NCI-H345 treated with DMSO at 0.1 percent for 48 hours (cell line): ENCODE measurements around the gene PLA2G3.

ENCODE experiments used
- DNase-seq: peaks from one replicate; lab custom pipeline; 2025; ENCODE audit not compliant: unreplicated experiment; lab: John Stamatoyannopoulos, UW

The PLA2G3 gene

DNA sequence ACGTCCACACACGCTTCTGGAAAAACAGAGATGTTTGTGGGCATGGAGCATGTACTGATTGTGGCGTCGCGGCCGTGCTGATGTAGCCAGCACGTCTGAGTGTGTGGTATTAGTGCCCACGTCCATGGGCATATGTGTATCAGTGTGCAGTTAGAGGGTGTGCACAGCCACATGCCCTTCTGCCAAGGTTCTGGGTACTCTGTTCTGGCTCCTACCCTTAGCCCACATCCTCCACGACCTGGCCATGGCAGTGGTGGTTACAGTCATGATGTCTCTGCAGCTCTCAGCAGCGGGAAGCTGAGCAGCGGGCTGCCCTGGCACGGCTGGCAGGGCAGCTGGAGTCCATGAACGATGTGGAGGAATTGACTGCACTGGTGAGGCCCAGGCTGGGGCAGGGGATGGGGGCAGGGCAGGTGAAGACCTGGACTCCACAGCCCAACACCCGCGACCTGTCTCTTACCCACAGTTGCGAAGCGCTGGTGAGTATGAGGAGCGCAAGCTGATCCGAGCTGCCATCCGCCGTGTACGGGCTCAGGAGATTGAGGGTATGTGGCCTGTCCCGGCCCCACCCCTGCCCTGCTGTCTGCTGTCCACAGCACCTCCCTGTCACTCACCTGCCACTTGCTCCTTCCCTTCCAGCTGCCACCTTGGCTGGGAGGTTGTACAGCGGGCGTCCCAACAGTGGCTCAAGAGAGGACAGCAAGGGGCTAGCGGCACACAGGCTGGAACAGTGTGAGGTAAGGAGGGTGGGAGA is 51.9 kb downstream of the PLA2G3 start:
- no peak for DNase-seq

GRCh38 chr22:31087744-31088215 is 52.5 kb downstream of the PLA2G3 start:
- no peak for DNase-seq

GRCh38 chr22:31086703-31087330 is 53.5 kb downstream of the PLA2G3 start:
- DNase-seq, result no peak

DNA sequence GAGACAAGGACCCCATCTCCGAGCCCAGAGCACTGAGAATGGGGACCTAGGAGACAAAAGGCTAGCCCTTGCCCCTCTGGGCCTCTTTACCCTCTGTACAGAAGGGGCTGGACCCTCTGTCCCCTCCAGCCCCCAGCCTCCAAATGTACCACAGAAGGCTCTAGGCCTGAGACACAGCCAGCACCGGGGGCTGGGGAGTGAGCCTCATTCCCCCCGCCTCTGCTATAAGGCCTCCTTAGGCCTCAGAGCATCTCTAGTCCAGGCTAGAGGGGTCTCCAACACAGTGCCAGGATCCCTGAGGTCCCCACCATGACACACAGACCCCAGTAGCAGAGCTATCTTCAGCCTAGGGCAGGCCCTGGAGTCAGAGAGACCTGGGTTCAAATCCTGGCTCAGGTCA is 54.4 kb downstream of the PLA2G3 start:
- DNase-seq, result no peak

GRCh38 chr22:31085493-31085824 is 54.8 kb downstream of the PLA2G3 start:
- DNase-seq, result no peak

DNA sequence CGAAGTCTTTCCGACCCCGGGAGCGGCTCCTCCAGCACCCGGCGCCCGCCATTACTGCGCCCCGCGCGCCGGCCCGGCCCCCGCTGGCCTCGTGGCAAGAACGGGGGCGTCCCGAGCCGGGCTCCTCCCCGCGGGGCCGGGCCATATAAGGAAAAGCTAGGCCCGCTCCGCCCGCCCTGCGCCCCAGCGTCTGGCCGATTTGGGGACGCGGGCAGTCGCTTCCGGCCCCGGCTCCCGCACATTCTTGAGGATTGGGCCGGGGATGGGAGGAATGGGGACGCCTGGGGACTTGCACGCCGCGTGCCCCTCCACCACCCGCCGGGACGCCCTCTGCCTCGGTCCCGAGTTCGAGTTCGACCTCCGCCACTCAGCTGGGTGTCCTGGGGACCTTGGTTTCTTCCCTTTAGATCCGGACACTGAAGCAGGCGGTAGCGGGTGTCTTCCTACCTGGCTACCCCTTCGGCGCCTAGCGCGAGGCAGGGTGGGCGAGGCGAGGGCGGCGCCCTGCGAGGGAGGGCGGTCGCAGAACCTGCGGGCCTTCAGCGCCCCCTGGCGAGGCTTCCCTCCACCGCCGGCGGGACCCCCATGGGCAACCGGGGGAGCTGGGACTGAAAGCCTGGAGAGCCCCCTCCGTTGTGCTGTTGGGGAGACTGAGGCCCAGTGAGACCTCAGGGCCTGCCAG is 55.4 kb downstream of the PLA2G3 start:
- no peak for DNase-seq
